NCI-H146 treated with DMSO at 0.1 percent for 48 hours (cell line): ENCODE measurements around the gene ASCL4.

Experiments used
- DNase-seq: peaks from one replicate; lab custom pipeline; 2025; ENCODE audit not compliant: unreplicated experiment; lab: John Stamatoyannopoulos, UW

The ASCL4 gene

DNA sequence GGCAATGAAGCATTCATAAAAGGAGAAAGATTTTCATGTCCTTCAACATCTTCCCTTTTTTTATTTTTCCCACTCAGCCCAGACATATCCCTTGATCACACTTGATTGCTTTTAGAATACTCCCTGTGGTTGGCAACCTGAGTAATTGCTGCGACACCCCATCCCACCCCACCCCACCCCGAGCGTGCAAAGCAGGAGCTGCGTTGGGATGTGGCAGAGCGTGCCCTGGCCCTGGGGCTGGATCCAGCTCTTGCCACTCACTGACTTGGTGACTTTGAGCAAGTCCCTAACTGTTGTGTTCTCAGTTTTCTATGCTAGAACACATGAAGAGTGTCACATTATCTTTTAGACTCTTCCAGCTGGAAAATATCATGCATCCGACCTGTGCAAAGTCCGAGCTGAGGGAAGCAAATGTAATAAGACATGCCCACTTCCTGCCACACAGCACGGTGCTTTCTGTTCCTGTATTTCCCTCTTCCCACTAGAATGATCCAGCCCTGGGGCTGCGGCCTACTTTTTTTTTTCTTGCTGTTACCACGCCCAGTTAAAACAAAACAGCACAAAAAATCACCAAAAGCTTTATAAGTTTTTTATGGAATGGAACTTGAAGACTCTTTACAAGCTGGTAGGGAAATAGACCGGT, 4.0 kb downstream of the ASCL4 start:
- DNase-seq, result no peak

DNA sequence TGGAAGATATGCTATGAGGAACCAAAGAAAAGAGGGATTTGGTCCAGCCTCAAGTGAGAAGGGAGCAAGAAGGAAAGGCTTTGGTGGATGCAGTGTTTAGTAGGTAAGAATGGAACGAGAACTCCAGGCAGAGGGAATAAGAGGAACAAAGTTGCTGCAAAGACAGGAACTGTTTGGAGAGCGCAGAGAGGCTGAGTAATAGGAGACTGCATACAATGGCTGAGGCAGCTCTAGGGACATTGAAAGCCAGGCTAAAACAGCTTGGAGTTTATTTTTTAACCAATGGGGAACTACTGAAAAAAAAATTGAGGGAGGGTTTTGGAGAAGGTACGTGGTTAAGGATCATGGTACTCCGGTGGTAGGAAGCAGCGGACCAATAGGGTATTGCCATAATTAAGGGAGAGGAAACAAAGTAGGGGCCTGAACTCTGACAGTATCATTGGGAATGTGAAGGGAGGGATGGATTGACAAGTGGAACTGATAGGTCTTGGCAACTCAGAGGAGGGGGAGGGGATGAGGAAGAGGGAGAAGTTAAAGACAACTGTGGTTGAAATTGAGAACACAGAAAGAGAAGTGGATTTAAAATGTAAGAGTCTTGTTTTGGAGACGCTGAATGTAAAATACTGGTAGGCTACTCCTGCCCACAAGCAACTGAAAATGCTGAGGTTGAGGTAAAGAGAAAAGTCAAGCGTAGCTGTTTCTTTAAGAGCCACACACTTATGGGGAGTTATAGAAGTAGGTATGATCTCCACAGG, 4.8 kb downstream of the ASCL4 start:
- no peak for DNase-seq

- DNase-seq, result no peak
Observed at GRCh38 chr12:107780298-107780697, 5.8 kb downstream of the ASCL4 start.

DNA sequence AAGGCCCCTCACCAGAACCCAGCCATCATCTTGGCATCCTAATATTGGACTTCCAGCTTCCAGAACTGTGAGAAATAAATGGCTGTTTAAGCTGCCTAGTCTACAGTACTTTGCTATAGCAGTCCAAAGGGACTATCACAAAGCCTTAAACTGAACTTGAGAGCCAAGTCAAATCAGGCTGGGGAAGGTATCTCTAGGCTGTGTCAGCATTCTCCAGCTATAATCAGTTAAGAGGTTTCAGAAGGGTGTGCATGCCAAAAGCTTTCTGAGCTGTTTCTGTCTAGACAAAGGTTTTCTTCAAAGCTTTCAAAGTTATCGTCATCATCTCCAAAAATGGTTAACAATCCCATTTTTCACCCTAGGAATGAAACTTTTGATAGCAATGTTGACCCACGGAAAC, 7.6 kb downstream of the ASCL4 start:
- DNase-seq, result no peak

DNA sequence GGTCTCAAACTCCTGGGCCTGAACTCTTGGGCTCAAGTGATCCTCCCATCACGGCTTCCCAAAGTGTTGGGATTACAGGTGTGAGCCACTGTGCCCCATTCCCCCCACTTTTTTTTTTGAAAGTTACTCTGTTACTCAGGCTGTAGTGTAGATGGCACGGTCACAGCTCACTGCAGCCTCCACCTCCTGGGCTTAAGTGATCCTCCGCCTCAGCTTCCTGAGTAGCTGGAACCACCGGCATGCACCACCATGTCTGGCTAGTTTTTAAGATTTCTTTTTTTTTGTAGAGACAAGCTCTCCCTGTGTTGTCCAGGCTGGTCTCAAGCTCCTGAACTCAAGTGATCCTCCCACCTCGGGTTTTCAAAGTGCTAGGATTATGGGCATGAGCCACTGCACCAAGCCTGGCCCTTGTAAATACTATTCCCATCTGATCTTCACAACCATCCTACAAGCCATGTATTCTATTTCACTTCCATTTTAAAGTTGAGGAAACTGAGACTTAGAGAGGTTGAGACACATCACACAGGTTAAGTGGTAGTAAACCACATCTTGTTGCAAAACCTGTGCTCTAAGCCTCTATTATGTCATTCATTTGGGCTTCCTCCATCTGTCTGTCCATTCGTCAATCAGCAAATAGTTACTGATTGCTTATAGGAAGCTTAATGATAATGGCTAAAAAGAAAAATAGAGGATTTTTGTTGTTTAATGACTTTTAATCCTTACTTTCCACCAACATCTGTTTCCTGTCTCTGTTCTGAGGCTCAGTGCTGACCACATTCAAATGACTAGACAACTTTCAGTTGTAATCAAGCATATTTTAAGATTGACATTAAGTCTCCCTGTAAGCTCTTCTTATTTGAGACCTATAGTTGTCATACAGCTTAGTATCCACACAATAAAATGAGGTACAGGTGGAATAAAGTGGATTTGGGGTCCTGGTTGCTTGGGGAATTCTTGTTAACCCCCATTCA, 9.2 kb downstream of the ASCL4 start:
- no peak for DNase-seq

GRCh38 chr12:107788281-107788680, 13.8 kb downstream of the ASCL4 start:
- no peak for DNase-seq

DNA sequence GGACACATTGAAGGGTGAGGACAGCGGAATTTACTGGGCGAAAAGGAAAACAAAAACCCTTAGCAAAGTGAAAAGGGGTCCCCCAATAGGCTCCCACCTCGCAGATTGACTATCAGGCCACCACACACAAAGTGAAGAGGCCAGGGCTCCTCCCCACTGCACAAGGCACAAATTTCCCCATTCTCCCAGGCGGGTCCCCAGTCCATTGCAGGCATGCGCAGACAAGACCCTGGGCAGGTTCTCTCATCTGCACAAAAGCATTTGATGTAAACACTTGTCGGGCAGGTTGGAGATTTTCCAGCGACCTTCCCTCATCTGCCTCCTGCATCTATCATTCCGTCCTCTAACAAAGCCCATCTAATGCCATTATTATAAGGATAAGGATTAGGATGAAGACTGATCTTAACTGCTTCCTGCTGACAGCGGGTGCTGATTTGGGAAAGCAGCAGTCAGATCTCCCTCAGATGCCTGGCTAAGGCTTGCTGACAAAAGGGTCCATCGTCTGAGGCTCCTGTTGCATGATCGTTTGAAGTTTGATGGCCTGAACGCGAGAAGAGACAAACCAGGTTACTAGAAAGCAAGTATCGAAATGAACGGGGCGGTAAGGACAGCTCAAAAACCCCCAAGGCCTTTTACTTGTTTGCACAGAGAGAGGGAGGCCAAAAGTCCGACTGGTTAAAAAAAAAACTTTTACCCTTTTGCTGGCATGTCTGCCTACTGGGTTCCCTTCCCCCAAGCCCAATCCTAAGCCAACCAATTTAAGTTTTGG, 14.4 kb downstream of the ASCL4 start:
- no peak for DNase-seq

- no peak for DNase-seq
Observed at GRCh38 chr12:107791465-107792089, 17.1 kb downstream of the ASCL4 start.

DNA sequence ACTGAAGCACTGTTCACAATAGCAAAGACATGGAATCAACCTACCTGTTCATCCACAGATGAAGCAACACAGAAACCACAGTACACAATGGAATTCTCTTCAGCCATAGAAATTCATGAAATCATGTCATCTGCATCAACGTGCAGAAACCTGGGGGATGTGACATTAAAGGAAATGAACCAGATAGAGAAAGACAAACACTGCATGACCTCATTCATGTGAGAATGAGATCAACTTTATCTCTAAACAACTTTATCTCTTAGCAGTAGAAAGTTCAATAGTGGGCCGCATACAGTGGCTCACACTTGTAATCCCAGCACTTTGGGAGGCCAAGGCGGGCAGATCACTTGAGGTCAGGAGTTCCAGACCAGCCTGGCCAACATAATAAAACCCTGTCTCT, 19.9 kb downstream of the ASCL4 start:
- DNase-seq, result no peak

DNA sequence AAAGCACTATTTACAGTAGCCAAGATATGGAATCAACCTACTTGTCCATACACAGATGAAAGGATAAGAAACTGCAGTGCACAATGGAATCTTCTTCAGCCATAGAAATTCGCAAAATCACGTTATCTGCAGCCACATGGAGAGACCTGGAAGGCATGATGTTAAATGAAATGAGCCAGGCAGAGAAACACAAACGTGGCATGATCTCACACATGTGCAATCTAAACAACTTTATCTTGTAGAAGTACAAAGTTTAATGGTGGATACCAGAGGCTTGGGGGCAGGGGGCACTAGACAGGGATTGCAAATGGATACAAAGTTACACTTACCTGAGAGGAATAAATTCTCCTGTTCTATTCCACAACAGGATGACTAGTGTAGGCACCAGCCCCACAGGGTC, 24.1 kb downstream of the ASCL4 start:
- no peak for DNase-seq

GRCh38 chr12:107801150-107801549, 26.6 kb downstream of the ASCL4 start:
- no peak for DNase-seq

DNA sequence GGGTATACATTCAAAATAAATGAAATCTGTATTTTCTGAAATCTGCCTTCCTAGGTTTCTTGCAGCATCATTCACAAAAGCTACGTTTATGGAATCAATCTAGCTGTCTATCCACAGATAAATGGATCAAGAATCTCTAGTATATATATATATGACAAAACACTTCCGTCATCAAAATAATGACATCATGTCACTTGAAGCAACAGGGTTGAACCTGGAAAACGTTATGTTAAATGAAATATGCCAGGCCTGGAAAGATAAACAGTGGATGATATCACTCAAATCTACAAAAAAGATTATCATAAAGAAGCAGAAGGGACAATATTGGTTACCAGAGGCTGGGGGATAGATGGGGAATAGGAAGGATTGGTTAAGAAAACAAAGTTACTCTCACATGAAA, 28.6 kb downstream of the ASCL4 start:
- DNase-seq, result no peak

- DNase-seq, result no peak
Observed at GRCh38 chr12:107805488-107806180, 31.1 kb downstream of the ASCL4 start.

DNA sequence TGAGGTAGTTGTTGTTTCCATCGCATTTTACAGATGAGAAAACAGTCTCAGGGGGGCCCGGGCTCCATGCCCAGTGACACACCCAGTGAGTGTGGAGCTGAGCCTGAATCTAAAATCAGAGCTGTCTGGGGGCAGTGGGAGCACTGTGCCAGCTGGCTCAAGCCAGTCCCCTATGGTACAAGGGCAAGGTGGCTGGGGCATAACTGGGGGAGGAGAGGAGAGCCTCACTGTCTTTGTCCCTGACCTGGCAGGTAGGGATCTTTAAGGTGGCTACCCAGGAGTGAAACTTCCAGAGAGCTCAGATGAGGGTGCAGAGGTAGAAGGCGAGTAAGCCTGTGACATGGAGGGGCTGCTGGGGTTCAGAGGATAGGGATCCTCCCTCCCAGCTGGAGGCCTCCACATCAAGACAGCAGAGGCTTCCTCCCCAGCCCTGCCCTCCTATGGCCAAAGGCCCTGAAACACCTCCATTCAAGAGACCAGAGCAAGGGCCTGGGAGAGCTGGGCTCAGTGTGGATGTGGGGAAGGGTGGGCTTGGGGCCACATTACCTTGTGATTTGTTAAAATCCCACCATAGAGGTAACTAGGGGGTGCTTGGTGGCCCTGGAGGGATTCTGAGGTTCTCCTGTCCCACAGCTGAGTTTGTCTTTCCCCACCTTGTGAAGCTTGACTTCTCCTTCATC, 33.1 kb downstream of the ASCL4 start:
- no peak for DNase-seq

GRCh38 chr12:107817250-107817649, 42.7 kb downstream of the ASCL4 start:
- no peak for DNase-seq

DNA sequence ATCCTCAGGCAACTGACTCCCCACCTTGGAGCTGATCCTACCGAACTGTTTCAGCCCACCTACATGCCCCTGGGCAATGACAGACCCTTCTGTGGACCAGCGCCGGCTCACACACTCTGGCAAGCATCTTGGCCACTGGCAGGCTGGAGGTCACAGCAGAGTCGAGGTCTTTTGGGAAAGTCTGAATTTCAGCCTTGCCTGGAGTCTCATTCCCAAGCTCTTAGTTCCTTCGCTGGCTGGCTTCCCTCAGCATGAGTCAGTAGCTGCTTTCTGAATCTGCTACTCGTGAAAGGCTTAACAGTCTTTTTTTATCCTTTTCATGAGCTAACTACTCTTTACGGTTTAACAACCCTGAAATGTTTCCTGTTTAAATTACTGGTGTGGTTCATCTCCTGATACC, 44.5 kb downstream of the ASCL4 start:
- no peak for DNase-seq

DNA sequence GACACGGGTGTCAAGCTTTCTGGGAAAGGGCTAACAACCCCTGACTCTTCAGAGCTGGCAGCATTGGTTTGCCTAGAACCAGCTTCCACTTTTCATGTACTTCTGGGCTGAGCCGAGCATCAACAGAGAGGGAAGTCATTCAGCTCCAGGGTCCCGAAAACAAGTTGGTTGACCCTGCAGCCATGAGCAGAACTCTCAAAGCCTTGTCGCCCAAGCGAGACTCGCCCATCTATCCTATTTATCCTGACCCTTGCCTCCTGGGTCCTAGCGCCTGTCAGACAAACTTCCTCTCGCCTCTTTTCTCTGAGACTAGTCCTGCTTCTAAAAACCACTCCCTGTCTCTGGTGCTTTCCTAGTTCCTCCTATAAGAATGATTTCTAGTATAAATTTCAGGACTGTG, 47.9 kb downstream of the ASCL4 start:
- DNase-seq, result no peak
